ENCODE results near the gene NAPB.

NAPB gene

GRCh38 chr20:23436681-23437080, 15.4 kb upstream of the NAPB start:
- no peak overlapping the region for H3K9ac ChIP-seq (ENCODE audit: low read length)
- H2AFZ ChIP-seq (ENCODE audit: low read length), result no peak overlapping the region
- H3F3A ChIP-seq (ENCODE audit: insufficient read depth, low read length), result no peaks in the 10 kb centered on the region
- H3K79me2 ChIP-seq (ENCODE audit: insufficient read depth, low read length), result no peaks in the 10 kb centered on the region
- no peaks in the 10 kb centered on the region for H3K4me1 ChIP-seq (ENCODE audit: insufficient read depth, low read length, severe bottlenecking)
- no peaks in the 10 kb centered on the region; the same call in 1 of the 2 replicates for H3K27me3 ChIP-seq (ENCODE audit: insufficient read depth, low read length)
- no peak overlapping the region for H3K4me3 ChIP-seq (ENCODE audit: low read depth, low read length, poor library complexity, severe bottlenecking)
- TF ChIP-seq, protein P1, sequence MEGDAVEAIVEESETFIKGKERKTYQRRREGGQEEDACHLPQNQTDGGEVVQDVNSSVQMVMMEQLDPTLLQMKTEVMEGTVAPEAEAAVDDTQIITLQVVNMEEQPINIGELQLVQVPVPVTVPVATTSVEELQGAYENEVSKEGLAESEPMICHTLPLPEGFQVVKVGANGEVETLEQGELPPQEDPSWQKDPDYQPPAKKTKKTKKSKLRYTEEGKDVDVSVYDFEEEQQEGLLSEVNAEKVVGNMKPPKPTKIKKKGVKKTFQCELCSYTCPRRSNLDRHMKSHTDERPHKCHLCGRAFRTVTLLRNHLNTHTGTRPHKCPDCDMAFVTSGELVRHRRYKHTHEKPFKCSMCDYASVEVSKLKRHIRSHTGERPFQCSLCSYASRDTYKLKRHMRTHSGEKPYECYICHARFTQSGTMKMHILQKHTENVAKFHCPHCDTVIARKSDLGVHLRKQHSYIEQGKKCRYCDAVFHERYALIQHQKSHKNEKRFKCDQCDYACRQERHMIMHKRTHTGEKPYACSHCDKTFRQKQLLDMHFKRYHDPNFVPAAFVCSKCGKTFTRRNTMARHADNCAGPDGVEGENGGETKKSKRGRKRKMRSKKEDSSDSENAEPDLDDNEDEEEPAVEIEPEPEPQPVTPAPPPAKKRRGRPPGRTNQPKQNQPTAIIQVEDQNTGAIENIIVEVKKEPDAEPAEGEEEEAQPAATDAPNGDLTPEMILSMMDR (IDR thresholded peaks at IDR 0.05; ENCODE audit: low read length), result no peak
- TF ChIP-seq EZH2 (IDR thresholded peaks at IDR 0.05; ENCODE audit: borderline replicate concordance, low read length), result no peak
- no peaks in the 10 kb centered on the region for H3K9me2 ChIP-seq (ENCODE audit: low read depth, low read length)
- no peak overlapping the region for H3K4me2 ChIP-seq (ENCODE audit: low read length)
- no peaks in the 10 kb centered on the region for H4K20me1 ChIP-seq (ENCODE audit: insufficient read depth, low read length)
- H3K27ac ChIP-seq (ENCODE audit: low read depth, low read length, poor library complexity, severe bottlenecking), result no peak overlapping the region
- H3K9me3 ChIP-seq (ENCODE audit: low read length), result no peaks in the 10 kb centered on the region
- no peaks in the 10 kb centered on the region for H3K36me3 ChIP-seq (ENCODE audit: insufficient read depth, low read length)

DNA sequence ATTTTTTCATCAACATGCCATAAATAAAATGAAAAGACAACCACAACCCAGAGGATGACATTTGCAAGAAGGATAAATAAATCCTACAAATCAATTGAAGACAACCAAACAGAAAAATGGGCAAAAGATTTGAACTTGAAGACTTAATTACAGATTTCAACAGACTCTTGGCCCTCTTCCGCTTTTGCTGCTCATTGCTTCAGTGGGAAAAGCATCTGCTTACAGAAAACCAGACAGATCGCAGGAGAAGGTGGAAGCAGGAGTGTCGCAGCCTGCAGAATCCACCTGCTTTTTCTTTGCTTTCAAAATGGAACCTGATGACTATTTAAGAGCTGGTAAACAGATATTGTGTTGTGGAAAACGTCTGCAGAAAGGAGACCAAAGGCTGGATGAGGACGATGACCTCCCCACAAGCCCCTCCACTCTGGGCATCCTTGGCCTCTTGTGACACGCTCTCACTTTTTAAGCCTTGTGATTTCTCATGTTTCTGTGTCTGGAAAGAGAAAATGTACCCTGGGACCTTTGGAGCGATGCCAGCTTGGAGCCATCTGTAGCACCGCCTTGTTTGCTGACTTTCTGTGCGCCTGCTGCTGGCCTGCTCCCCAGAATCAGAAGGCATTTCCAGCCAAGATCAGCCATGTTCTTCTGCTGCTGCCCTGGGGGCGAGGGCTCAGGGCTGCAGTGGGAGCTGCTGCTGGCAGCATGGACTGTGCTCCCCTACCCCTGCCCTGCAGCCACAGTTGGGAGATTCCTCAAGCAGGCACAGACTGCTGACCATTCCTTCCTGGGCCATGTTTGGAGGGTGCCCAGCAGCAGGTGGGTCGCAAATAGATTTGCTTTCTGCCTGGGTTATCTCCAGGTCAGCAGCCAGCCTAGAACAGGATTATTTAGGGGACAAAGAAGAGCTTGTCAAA, 14.6 kb upstream of the NAPB start:
- Histone ChIP-seq H4K20me1 (ENCODE audit: insufficient read depth, low read length) (no peaks in the 10 kb centered on the region), H3K9ac (ENCODE audit: low read length) (no peak overlapping the region), H3K4me1 (ENCODE audit: insufficient read depth, low read length, severe bottlenecking) (no peaks in the 10 kb centered on the region), H3K9me2 (ENCODE audit: low read depth, low read length) (no peaks in the 10 kb centered on the region), H3K27me3 (ENCODE audit: insufficient read depth, low read length) (no peaks in the 10 kb centered on the region; the same call in 1 of the 2 replicates), H3F3A (ENCODE audit: insufficient read depth, low read length) (no peaks in the 10 kb centered on the region), H3K4me3 (ENCODE audit: low read depth, low read length, poor library complexity, severe bottlenecking) (no peak overlapping the region), H3K27ac (ENCODE audit: low read depth, low read length, poor library complexity, severe bottlenecking) (no peak overlapping the region), H3K9me3 (ENCODE audit: low read length) (no peaks in the 10 kb centered on the region), H2AFZ (ENCODE audit: low read length) (no peak overlapping the region), H3K36me3 (ENCODE audit: insufficient read depth, low read length) (no peaks in the 10 kb centered on the region), H3K79me2 (ENCODE audit: insufficient read depth, low read length) (no peaks in the 10 kb centered on the region), H3K4me2 (ENCODE audit: low read length) (no peak overlapping the region)
- TF ChIP-seq EZH2 (IDR thresholded peaks at IDR 0.05; ENCODE audit: borderline replicate concordance, low read length), result no peak
- TF ChIP-seq, protein P1 (IDR thresholded peaks at IDR 0.05; ENCODE audit: low read length), result no peak

- Histone ChIP-seq H3K27ac (ENCODE audit: low read depth, low read length, poor library complexity, severe bottlenecking) (no peak overlapping the region), H3F3A (ENCODE audit: insufficient read depth, low read length) (no peaks in the 10 kb centered on the region), H4K20me1 (ENCODE audit: insufficient read depth, low read length) (no peaks in the 10 kb centered on the region), H3K9ac (ENCODE audit: low read length) (no peak overlapping the region), H3K4me3 (ENCODE audit: low read depth, low read length, poor library complexity, severe bottlenecking) (no peak overlapping the region), H3K9me3 (ENCODE audit: low read length) (no peaks in the 10 kb centered on the region), H3K4me2 (ENCODE audit: low read length) (no peak overlapping the region), H3K36me3 (ENCODE audit: insufficient read depth, low read length) (no peaks in the 10 kb centered on the region), H2AFZ (ENCODE audit: low read length) (no peak overlapping the region), H3K9me2 (ENCODE audit: low read depth, low read length) (no peaks in the 10 kb centered on the region), H3K4me1 (ENCODE audit: insufficient read depth, low read length, severe bottlenecking) (no peaks in the 10 kb centered on the region), H3K79me2 (ENCODE audit: insufficient read depth, low read length) (no peaks in the 10 kb centered on the region), H3K27me3 (ENCODE audit: insufficient read depth, low read length) (no peaks in the 10 kb centered on the region; the same call in 1 of the 2 replicates)
- TF ChIP-seq EZH2 (IDR thresholded peaks at IDR 0.05; ENCODE audit: borderline replicate concordance, low read length), result no peak
- TF ChIP-seq, protein P1 (IDR thresholded peaks at IDR 0.05; ENCODE audit: low read length), result no peak
Measured at GRCh38 chr20:23434521-23435313, 13.4 kb upstream of the NAPB start.
